Erythroblast (primary cell): Measurements from ENCODE around the gene GCN1.
"Not testable (repeated sequence)": the region's sequence is repeated elsewhere in the genome, so short reads cannot be mapped to it uniquely, and the experiment has no call there.

Experiments used
- DNase-seq, 2 experiments: peaks; one replicate each; lab custom pipeline; 2025; lab: John Stamatoyannopoulos, UW
- GATA1 ChIP-seq: IDR thresholded peaks from 2 replicates; pipeline ENCODE4 v1.6.1; 2011; ENCODE audit warnings: low read depth, mild to moderate bottlenecking, control low read depth, low read length, moderate library complexity
- POLR2A ChIP-seq: IDR thresholded peaks from 2 replicates; pipeline ENCODE4 v1.6.1; 2011; ENCODE audit warnings: mild to moderate bottlenecking, low read length

Gene GCN1, protein sequence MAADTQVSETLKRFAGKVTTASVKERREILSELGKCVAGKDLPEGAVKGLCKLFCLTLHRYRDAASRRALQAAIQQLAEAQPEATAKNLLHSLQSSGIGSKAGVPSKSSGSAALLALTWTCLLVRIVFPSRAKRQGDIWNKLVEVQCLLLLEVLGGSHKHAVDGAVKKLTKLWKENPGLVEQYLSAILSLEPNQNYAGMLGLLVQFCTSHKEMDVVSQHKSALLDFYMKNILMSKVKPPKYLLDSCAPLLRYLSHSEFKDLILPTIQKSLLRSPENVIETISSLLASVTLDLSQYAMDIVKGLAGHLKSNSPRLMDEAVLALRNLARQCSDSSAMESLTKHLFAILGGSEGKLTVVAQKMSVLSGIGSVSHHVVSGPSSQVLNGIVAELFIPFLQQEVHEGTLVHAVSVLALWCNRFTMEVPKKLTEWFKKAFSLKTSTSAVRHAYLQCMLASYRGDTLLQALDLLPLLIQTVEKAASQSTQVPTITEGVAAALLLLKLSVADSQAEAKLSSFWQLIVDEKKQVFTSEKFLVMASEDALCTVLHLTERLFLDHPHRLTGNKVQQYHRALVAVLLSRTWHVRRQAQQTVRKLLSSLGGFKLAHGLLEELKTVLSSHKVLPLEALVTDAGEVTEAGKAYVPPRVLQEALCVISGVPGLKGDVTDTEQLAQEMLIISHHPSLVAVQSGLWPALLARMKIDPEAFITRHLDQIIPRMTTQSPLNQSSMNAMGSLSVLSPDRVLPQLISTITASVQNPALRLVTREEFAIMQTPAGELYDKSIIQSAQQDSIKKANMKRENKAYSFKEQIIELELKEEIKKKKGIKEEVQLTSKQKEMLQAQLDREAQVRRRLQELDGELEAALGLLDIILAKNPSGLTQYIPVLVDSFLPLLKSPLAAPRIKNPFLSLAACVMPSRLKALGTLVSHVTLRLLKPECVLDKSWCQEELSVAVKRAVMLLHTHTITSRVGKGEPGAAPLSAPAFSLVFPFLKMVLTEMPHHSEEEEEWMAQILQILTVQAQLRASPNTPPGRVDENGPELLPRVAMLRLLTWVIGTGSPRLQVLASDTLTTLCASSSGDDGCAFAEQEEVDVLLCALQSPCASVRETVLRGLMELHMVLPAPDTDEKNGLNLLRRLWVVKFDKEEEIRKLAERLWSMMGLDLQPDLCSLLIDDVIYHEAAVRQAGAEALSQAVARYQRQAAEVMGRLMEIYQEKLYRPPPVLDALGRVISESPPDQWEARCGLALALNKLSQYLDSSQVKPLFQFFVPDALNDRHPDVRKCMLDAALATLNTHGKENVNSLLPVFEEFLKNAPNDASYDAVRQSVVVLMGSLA (N-terminal part only)

DNA sequence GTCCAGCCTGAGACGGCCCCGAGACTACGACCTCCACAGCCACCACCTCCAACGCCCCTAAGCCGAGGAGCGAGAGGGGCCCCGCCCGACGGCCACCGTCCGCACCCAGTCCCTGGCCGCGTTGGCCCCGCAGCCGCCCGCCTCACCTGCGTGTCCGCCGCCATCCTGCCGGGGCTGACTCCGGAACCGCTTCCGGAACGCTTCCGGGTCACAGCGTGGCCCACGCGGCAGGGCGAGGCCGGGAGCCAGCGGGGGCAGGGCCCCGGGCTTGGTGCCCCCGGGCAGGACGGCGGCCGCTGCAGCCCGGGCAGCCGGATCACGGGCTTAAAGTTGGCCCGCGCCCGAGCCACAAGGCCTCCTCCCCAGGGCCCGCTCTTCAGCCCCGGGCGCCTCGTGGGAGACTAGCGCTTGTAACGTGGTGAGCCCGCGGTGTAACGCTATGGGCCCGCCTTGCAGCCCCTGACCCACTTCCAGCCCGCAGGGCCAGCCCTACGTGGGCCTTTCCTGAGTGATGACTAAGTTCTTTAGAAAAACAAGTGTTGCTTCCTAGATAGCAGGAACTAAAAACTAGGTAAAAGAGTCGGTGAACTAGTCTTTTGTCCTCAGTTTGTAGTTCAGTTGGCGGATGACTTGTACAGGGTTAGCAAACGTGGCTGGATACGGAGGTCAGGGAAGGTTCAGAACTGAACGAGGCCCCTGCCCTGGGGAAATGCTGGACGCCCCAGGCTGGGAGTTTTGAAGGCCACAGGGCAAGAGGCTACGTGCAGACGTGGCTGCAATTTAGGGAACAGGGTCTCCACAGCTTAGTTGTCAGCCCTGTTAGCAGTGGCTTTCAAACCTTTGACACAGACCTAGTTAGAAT lies at the start of gene GCN1:
Gene GCN1 (minus strand): TSS at position 182 of the 862 bp plus-strand sequence. CDS start 18 bp downstream, at position 164.
- peak; percentile 87 to 90 for DNase-seq
- peak; percentile 91 for TF ChIP-seq POLR2A
- TF ChIP-seq GATA1 = no peak

DNA sequence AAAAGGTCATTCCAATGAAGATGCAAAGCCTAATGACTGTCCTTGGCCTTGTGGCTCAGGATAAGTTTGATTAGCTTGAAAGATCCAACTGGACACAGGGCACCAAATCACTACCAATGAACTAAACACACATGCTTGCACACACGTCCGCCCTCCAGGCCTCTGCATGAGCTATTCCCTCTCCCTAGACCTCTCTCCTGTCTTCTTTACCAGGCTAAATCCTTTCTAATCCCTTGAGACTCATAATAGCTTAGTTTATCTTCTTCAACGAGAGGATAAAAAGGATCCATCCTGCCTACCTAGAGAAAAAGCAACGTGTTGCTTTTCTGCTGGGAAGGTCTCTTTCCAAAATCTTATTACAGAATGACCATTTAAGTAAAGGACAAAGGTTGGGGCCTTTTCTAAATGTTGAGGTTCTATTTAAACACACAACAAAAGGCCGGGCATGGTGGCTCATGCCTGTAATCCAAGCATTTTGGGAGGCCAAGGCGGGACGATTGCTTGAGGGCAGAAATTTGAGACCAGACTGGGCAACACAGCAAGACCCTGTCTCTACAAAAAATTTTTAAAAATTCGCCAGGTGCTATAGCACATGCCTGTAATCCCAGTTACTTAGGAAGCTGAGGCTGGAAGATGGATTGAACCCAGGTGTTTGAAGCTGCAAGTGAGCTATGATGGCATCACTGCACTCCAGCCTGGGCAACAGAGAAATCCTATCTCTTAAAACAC lies 48.6 kb upstream of the GCN1 start:
- DNase-seq = no peak
- no peak for TF ChIP-seq GATA1
- no peak for TF ChIP-seq POLR2A

DNA sequence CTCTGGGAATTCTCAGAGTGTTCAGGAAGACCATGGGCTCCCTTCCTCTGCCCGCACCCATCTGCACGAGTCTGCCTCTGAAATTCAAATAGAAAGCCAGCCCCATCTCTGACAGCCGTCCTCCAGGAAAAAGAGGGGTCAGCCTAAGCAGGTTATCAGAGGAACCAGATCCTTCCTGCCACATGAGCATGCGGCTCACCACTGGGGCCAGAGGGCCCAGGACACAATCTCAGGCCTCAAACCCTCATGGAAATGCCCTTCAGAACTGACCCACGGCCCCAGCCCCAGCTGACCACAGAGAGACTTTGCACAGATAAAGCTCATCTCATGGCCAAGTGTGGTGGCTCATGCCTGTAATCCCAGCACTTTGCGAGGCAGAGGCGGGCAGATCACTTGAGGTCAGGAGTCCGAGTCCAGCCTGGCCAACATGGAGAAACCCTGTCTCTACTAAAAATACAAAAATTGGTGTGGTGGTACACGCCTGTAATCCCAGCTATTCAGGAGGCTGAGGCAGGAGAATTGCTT lies 47.8 kb upstream of the GCN1 start:
- DNase-seq = peak in 1 of 2 experiments; percentile 44
- TF ChIP-seq POLR2A (no peak), GATA1 (no peak)

DNA sequence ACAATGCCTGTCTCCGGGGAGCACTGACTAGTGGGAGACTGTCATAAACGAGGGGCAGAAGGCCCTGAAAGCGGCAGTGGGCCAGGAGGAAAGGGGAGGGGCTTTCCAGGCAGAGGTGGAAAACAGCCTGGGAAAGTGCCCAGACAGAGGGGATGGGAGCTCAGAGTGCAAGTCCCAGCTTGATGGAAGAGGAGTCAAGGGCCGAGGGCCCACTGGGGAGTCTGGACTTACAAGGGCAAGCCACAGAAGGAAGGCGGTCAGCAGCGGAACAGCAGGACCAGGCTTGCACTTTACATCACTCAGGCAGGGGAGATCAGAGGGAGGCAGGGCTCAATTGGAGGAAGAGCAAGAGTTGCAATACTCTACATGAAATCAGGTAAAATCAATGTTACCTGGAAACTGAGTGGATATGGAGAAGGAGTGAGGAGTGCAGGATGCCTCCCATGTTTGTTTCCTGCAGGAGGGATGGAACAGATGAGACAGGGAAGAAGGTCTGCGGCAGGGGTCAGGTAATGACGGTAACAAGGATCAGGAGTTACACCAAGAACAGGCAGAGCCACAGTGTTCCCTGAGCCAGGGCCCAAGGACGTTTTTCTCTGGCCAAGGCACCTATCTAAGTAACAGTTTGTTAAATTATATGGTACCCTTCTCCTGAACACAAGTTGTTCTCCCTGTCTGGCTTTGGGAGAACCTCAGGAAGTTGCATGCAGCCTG lies 47.2 kb upstream of the GCN1 start:
- TF ChIP-seq GATA1 (no peak), POLR2A (no peak)

DNA sequence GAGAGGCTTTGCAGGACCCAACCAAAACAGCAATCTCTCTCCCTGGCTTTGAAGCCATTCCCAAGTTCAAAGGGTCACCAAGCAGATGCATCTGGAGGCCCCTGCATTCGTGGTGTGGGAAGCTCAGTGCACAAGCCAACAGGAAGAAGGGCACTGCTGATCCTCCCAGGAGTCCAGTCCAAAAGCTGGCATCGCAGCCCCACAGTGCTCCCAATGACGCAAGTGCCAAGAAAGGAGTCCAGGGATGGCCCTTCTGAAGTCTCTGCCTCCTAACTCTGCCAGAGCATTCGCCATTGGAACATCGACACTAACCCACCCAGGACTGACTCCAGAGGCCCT lies 45.9 kb upstream of the GCN1 start:
- DNase-seq = no peak
- TF ChIP-seq POLR2A (no peak), GATA1 (no peak)

More for the DNA sequence above, 47.2 kb upstream of the GCN1 start:
- DNase-seq = no peak

DNA sequence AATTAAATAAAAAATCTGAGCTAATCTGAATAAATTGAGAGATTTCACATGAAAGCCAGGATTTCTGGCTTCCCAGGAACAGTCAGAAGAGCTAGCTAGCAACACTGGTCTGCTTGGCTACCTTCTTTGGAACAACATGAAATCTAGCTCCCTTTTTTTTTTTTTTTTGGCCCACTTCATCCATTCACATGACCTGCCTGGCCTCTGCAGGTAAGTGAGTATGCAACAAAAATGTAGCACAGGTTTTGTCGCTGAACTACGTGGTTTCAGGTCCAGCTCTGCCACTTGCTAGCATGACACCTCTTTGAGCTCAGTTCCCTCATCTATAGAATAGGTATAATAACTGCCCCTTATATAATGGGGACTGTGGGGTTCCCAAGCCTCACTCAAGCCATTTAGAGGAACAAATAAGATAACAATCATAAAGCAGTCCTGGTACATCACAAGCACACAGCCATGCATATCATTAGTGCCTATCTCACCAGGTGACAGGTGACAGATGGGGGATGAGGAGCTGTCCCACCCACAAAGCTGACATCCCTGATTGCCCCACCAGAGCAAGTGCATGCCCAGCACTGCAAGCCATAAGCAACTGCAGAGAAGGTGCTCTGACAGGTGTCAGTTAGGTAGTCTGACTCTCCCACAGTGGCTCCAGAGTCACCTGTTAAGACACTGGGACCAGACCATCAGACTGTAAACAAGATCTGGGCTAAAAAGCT lies 45.4 kb upstream of the GCN1 start:
- TF ChIP-seq POLR2A = no peak
- no peak for TF ChIP-seq GATA1
- DNase-seq = no peak

DNA sequence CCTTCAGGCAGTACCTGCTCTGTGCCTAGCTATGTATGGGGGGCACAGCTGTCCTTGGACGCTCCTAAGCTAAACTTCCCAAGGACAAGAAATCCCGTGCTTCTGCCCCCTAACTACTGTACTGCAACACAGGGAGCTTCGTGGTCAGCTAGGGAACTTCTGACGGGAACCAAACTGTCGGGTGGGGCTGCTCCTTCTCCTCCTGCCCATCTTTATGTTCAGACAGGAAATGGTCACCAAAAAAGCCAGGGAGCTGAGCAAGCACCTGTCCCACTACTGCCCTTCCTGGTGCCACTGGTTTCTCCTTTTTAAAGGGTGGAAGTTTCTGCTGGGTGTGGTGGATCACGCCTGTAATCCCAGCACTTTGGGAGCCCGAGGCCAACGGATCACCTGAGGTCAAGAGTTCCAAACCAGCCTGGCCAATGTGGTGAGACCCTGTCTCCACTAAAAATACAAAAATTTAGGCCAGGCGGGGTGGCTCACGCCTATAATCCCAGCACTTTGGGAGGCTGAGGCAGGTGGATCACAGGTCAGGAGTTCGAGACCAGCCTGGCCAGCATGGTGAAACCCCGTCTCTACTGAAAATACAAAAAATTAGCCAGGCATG lies 44.4 kb upstream of the GCN1 start:
- DNase-seq = no peak
- TF ChIP-seq POLR2A (no peak), GATA1 (no peak)

DNA sequence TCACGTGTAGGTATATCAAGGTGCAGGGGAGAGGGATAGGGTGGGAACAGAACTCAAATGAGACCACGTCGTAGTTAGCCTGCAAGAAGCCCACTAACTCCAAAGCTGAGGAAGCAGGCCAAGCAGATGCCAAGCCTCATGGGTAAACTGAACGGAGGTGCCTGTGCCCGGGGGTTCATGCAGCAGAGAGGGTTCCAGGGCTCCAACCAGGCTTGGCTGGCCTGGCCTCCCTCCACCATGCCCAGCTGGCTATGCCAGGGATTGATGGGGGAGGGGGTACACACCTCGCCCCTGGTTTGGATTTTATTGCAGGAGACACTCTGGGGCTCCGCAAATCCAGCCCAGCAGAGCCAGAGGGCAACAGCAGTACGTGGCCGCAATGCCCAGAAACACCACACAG lies 43.7 kb upstream of the GCN1 start:
- no peak for DNase-seq
- no peak for TF ChIP-seq POLR2A
- no peak for TF ChIP-seq GATA1

DNA sequence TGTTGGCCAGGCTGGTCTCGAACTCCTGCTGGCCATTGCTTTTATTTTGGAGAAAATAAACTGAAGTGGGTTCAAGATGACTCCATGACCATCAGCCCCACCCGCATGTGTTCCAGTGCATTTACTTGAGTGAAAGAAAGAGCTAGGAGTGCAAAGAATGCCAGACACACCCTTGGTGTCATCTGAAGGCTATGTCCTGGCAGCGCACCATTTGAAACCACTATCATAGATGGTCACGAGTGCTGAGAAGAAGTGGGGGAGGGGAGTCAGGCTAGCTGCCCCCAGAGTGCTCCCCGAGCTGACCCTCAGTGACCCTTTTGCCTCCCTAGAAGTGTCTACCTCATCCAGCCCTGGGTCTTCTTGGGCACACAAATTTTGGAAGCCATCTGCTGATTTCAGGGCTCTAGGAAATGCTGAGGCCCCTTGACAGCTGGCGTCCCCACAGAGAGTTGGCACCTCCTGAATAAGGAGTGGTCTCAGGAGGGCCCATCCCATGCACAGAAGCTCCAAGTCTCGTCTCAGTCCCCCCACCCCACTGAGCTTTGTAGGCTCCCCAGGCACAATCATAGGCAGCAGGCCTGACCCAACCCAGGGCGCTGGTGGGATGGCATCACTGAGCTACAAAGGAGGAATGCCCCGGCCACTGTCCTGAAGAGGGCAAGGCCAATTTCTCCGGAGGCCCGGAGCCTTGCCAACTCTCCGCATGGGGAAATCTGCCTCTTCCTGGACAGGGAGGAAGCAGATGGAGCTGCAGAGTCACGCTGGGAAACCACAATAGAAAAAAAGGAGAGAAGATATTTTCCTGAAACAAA lies 43.1 kb upstream of the GCN1 start:
- DNase-seq = no peak
- no peak for TF ChIP-seq POLR2A
- no peak for TF ChIP-seq GATA1

DNA sequence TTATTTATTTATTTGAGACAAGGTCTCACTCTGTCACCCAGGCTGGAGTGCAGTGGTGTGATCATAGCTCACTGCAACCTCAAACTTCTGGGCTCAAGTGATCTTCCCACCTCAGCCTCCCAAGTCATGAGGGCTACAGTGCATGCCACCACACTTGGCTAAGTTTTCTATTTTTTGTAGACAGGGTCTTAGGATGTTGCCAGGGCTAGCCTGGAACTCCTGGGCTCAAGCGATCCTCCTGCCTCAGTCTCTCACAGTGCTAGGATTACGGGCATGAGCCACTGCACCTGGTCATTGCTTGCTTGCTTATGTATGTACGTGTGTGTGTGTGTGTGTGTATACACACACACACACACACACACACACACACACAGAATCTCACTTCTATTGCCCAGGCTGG lies 42.3 kb upstream of the GCN1 start:
- DNase-seq = not testable (repeated sequence)
